Epidermal melanocyte (primary cell): ENCODE results near the gene AADAT.

Experiments used
- DNase-seq: peaks from one replicate; pipeline ENCODE4 v3.0.0; 2011; ENCODE audit warnings: low spot score; ENCODE audit not compliant: insufficient read length

The AADAT gene

DNA sequence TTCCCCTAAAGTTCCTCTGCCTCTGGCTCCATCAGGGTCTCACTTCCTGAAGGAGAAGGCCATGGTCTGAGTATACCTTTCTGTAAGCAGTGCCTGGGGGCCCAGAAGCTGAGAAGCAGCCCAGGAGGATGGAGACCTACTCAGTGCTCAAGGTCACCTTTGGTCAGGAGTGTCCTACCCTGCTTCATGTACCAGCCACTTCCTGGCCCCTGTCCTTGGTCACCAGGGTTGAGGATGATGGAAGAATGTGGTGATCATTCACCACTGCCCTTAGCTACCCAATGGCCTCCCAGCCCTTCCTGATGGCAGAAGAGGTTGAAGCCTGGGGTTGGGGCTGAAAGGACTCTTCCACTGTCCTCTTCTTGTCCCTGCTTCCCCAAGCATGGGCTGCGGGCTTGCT is 54.5 kb downstream of the AADAT start:
- DNase-seq: no peak

DNA sequence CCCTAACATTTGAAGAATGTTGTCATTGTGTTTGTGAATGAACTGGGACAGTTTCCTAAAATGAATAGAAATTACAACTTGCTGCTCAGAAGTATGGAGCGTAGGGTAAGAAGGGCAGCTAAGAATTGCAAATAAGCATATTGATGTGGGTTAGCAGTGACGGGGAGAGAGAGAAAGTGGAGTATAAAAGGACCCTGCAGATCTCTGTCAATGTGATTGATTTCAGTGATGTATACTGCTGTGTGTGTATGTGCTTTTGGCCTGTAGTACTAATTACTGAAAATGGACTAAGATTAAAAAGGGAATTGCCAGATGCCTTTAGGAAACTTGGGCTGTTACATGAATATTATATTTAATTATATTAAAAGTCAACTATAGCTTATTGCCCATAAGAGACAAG is 55.8 kb downstream of the AADAT start:
- DNase-seq: no peak

DNA sequence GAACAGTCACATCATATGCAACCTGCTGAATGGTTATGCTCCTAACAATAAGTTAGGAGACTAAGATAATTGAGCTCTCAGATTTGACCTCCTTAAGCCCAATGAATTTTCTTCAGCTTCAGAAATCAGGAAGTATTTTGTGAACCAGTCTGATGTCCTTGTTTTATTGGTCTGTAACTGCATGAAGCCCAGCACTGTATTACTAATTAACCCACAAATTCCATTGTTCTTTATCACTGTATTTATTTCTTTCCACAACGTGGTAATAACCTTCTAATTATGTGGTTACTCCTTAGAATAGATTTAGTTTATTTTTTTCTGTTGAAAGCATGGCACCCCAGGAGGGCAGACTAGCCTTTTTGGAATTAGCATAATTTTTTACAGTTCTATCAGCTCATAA is 59.6 kb downstream of the AADAT start:
- DNase-seq: no peak

DNA sequence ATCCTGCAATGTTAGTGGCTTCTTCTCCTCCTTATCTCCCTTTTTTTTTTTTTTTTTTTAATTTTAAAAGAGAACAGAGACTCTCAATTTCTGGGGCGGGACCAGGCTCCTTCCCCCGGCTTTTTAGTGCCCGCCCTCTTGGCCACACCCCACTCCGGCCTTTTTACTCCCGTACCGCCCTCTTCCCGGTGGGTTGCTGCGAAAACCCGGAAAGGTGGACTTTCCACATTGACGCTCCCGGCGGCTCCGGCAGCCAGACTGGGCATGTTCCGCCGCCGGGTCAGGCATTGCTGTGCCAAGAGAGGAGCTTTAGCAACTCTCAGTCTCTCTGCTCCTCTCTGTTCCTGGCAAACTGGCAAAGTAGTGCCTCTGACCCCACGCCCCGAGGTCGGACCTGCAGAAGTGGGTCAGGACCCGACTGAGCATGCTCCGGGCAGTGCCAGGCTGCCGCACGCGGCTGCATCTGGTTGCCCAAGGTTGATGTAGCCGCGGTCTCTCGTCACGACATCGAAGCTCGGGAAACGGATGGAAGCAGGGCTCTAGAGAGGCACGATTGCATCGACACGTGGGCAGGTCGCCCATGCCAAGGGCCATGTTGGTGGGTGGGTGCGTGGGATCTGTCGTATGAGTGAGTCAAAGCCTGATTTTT is 62.5 kb downstream of the AADAT start:
- DNase-seq: peak; percentile 82

DNA sequence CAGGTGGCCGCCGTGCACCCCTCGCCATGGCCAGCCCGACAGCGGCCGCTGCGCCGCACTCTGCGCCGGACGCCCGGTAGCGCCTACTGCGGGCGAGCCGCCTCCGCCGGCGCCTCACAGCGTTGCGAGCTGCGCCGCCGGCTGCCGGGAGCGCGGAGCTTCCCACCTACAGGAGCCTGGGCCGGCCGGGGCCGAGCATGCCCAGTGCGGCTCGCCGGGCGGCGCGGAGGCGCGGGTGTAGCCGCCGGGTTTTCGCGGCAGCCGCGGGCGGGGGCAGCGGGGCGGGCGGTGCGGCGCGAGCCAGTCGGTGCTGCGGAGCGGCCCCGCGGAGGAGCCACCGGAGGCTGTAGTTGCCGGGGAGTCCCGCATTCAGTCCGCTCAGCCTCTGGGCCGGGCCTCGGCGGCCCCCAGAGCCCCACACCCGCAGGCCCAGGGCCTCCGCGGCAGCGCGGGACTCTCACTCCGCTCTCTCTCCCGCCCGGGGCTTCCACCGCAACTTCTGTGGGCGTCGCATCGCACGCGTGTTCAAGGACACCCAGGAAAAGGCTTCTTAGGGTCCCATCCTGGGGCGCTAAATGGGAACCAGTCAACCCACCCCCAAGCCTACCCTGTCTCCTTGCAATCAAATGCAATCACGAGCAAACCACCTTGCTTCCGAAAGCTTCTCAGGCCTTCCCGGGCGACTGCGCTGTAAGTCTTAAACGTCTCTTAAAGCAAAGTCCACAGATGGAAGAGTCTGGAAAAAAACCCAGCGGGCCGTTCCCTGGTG is 63.3 kb downstream of the AADAT start, which contains the start of gene MFAP3L:
TSS of gene MFAP3L (minus strand) at position 143 of the 769 bp plus-strand sequence. CDS start 20,518 bp downstream, outside the sequence.
- peak; percentile 80 for DNase-seq

DNA sequence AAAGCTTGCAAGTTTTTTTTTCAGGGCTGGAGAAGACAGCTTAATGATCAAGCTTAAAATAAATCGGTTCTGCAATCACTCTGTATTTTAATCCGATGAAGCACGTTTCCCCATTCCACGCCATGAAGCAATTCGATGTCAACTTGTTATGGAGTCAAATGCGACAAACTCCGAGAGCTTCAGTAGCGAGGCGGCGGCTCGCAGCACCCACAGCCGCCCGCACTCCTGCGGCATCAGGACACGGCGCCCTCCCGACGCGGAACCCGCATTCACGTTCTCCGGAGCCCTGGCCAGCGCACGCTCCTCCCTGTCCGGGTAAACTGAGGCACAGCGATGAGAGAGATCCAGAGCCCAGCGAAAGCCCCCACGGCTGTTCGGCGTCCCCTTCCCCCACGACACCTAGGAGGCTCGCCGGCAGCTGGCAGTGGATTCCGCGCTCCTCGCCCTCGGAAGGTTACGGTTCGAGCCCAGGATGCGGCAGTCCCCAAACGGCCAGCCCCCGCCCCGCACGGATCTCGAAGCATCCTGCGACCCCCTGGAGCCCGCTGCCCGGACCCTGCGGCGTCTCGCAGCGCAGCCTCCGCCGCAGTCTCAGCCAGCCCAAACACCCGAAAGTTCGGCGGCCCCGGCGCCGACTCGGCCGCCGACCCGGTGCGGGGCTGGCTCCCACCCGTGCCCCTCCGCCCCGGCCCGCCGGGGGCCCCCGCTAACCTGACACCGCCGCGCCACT is 64.1 kb downstream of the AADAT start:
- no peak for DNase-seq

DNA sequence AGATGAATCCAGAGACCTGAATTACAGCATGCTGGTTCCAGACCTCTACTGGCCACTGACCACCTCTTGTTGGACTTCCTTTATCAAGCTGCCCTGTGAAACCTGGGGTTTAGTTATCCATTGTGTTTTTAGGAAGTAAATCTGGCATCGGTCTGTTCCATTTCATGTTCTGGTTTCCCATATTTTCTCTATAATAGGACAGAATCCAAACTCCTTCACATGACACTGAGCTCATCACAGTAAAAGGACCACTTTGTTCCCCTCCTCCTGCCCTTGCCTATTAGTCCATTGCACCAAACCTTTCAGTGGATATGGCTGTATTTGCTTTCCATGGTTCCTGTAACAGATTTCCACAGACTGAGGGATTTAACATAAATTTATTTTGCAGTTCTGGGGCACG is 67.5 kb downstream of the AADAT start:
- peak; percentile 37 for DNase-seq

DNA sequence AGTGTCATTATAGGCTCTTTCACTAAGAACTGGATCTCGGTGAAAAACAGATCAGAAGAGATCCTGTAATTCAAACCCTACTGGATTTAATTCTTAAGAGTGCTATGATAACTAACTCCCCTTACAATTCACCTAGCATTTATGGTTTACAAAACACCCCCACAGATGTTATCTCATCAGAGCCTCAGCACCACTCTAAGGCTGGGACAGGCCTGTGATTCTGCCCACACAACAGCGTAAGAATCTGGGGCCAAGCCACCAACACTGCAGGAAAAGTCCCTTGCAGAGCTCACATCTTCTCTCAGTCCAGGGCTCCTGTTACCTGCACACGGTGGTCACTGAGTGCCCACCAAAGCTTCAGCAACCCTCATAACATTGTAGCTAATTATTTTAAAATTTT is 72.5 kb downstream of the AADAT start:
- no peak for DNase-seq

DNA sequence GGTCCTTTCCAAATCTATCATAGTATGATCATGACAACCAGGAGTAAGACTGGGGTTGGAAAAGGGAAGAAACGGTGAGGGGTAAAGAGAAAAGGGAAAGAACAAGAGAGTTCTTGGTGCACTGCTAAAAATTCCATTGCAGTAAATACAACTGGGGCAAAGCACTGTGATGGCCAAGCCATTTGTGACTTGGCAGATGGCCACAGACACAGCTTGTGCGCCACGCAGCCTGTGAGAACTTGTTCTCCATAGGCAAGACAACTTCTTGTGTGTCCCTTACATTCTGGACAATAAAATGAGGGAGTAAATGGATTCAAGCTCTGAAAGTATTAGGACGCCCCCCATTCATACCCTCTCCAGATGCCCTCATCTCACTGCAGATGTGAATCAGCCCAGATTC is 74.5 kb downstream of the AADAT start:
- DNase-seq: no peak

DNA sequence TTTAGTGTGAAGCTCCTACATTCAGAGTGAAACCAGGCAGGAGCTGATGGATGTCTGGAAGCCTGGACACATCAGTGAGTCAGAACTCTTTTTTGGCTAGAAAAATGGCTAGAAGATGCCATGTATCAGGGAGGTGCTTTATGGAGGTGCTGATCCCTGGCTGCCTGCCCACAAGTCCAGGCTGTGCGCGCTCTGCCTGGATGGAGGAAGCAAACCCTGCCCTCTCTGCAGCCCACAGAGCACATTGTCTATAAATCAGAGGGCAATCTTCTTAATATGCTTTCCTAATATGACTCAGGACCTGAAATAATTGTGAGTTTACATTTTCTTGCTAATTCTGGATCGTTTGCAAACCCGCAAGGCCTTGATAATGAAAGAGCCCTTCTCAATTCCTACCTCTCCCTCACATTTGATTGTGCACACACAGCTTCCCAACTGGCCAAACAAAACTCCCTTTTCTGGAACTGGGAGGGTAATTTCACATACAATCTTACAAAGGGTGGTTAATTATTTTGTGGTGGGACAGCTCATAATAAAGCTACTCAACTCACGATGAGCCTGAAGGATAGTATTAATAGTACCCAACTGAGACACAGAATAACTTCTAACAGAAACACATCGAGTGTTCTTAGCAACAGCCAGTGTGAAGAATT is 75.3 kb downstream of the AADAT start:
- DNase-seq: no peak

DNA sequence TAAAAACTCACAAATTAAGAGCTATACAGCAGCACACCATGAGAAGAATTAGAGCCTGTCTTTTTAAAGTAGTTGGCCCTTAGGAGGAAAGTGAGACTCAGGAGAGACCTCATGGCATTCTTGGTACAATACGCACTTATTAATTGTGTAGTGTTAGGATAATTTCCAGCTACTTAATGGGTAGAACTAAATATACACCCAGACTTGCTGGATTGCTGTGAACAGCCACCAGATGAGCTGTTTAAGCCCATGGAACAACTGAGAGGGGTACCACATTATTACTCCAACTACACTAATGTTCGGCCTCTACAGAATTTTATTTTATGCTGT is 77.2 kb downstream of the AADAT start:
- DNase-seq: no peak

DNA sequence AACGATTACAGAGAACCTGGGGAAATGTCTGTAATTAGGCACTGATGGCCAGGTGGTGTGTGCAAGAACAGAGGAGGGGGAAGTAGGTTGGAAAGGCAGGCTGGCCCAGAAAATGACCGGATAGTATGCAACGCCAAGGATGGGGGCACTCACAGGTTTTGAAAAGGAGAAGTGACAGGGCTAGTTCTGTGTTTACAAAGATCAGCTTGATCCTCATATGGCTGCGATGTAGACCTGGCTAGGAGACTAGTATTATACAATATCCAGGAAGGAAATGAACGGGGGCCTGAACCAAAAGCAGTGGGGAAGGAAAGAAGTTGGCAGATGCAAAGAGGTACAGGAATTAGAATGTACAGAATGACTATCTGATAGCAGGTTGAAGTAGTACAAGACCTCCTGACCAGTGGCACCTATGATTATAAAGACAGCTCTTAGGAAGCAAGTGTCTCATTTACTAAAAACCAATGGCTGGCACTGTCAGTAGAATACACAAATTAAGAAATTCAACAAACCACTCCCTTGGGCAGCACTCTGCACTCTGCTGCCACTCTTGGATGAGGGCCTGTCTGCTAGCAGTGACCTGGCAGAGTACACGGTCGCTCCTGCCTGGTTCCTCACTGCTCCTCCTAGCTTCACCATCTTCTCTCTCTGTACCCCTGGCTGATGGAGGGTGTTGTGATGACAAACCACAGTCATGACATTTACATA is 77.7 kb downstream of the AADAT start:
- no peak for DNase-seq
